Uterus (tissue), 4 donors: ENCODE results near the gene TEX19. TPM values are rescaled to one million over a fixed set of nuclear protein-coding genes. Genes with fewer than 3 reads are reported as not detected.
"Not testable (repeated sequence)": the region's sequence is repeated elsewhere in the genome, so short reads cannot be mapped to it uniquely, and the experiment has no call there.

Experiments
- DNase-seq, 2 donors: peaks; one replicate each; pipeline ENCODE4 v3.0.0-alpha.2; 2019 to 2020
- H3K27ac ChIP-seq, 2 donors: fragments of 200-600 bp; sonication (generic); 1 replicate in 1 of 2; 2 replicates in 1 of 2; pipeline ENCODE4 v1.5.1; 2016 to 2018
- H3K27me3 ChIP-seq, 2 donors: fragments of 200-600 bp; sonication (generic); one replicate each; pipeline ENCODE4 v1.5.1; 2018 to 2019; ENCODE audit warnings: control low read depth in 1 of 2
- H3K36me3 ChIP-seq, 2 donors: fragments of 200-600 bp; sonication (generic); one replicate each; pipeline ENCODE4 v1.5.1; 2019; ENCODE audit warnings: control low read depth in 1 of 2
- H3K4me1 ChIP-seq, 2 donors: fragments of 200-600 bp; sonication (generic); one replicate each; pipeline ENCODE4 v1.5.1; 2018 to 2019; ENCODE audit warnings: control low read depth in 1 of 2
- H3K4me3 ChIP-seq, 2 donors: fragments of 200-600 bp; sonication (generic); 1 replicate in 1 of 2; 2 replicates in 1 of 2; pipeline ENCODE4 v1.5.1; 2018 to 2019; ENCODE audit warnings: mild to moderate bottlenecking in 1 of 2
- H3K9me3 ChIP-seq, 2 donors: fragments of 200-600 bp; sonication (generic); one replicate each; pipeline ENCODE4 v1.5.1; 2019; ENCODE audit warnings: control low read depth in 1 of 2
- POLR2A ChIP-seq, 2 donors: fragments of 450-650 bp; IDR thresholded peaks; one replicate each; pipeline ENCODE4 v1.6.1; 2016; ENCODE audit warnings: antibody characterized with exemption in 2 of 2, mild to moderate bottlenecking in 1 of 2, moderate library complexity in 1 of 2
- intact Hi-C: fragments of 100-400 bp; cut with DNase I; formaldehyde crosslinking; loops from one replicate; pipeline ENCODE4 v1.15.1; 2023; ENCODE audit warnings: low total_unique reads
- total RNA-seq, 4 donors: library from RNA; depleted of rRNA in 3 of 4; stranded (reverse); fragments of >200 nt in 3 of 4; gene quantifications; one replicate each; pipeline versions ENCODE4 v1.1.0 to v1.2.4, GENCODE V29; 2014 to 2023
- TF ChIP-seq, protein P1 (sequence below), 4 experiments: fragments of 200-600 bp in 2 of 4; fragments of 450-650 bp in 2 of 4; sonication (generic) in 2 of 4; IDR thresholded peaks; one replicate each; pipeline ENCODE4 v1.5.1; 2016 to 2019; ENCODE audit warnings: antibody characterized with exemption in 4 of 4, mild to moderate bottlenecking in 2 of 4, moderate library complexity in 1 of 4
- donor health status: DM: yes; HTN: yes; CAD: no.

TEX19 gene
- total RNA-seq, 4 donors from 2014 or later: not detected

DNA sequence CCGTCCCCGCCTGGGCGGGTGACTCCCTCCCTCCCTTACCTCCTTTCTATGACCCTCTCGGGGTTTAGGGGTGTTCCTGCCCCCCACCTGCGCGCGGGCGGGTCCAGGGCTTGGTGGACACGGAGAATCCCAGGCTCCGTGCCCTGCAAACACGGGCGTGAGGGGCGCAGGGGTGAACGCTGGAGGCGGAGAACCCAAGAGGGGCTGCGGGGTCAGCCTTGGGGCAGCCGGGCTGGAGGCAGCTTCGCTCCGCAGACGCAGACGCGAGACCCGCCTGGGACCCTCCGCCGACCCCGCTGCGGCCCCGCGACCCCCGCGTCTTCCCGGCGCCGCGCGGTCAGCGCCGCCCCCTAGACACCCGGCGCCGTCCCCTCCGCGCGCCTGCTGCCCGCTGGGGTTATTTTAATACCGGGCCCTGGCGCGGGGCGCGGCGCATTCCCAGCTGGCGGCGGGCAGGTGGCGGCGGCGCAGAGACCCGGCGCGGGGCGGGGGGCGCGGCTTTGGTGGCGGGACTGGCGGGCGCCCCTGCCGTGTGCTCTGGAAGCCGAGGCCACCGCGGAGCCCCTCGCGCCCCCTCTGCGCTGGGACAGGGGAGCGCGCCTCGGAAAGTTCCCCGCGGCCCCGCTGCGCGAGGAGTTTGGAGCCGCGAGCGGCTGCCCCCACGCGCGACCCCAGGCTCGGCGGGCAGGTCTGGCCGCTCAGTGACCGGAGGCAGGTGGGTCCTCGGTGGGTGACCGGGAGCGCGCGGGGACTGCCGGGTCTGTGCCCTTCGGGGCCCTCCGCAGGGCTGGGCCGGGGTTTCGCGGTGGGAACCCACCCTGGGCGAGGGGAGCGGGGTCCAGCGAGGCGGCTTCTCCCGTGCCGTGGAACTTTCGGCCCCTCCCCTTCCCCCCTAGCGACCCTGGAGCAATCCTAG, 12.5 kb downstream of the TEX19 start, which contains the start of gene UTS2R:
Gene UTS2R (plus strand): TSS at position 433 of the 916 bp plus-strand sequence. CDS start 2,560 bp downstream, outside the sequence.
- intact Hi-C loops: no loop called here
- DNase-seq: no peak
- Histone ChIP-seq H3K4me1 (peaks cover 0 to 8% of the 10 kb centered on the region in 2 donors), H3K36me3 (no peaks in the 10 kb centered on the region), H3K27ac (no peak within 1 kb of the TSS), H3K4me3 (peak within 1 kb of the TSS in 1 of 2 donors; percentile 10), H3K27me3 (peaks cover 12 to 19% of the 10 kb centered on the region in 2 donors), H3K9me3 (no peaks in the 10 kb centered on the region)
- TF ChIP-seq, protein P1, sequence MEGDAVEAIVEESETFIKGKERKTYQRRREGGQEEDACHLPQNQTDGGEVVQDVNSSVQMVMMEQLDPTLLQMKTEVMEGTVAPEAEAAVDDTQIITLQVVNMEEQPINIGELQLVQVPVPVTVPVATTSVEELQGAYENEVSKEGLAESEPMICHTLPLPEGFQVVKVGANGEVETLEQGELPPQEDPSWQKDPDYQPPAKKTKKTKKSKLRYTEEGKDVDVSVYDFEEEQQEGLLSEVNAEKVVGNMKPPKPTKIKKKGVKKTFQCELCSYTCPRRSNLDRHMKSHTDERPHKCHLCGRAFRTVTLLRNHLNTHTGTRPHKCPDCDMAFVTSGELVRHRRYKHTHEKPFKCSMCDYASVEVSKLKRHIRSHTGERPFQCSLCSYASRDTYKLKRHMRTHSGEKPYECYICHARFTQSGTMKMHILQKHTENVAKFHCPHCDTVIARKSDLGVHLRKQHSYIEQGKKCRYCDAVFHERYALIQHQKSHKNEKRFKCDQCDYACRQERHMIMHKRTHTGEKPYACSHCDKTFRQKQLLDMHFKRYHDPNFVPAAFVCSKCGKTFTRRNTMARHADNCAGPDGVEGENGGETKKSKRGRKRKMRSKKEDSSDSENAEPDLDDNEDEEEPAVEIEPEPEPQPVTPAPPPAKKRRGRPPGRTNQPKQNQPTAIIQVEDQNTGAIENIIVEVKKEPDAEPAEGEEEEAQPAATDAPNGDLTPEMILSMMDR (IDR thresholded peaks at IDR 0.05): no peak
- TF ChIP-seq POLR2A (IDR thresholded peaks at IDR 0.05): no peak

- no peak for DNase-seq
- H3K36me3 ChIP-seq: no peaks in the 10 kb centered on the region
- intact Hi-C loops: no loop called here
- peaks cover 12 to 19% of the 10 kb centered on the region in 2 donors for H3K27me3 ChIP-seq
- H3K4me3 ChIP-seq: no peak overlapping the region
- H3K27ac ChIP-seq: no peak overlapping the region
- TF ChIP-seq POLR2A (IDR thresholded peaks at IDR 0.05): no peak
- TF ChIP-seq, protein P1 (IDR thresholded peaks at IDR 0.05): no peak
- H3K4me1 ChIP-seq: peaks cover 0 to 8% of the 10 kb centered on the region in 2 donors
- H3K9me3 ChIP-seq: no peaks in the 10 kb centered on the region
Observed at GRCh38 chr17:82372249-82373071, 13.4 kb downstream of the TEX19 start.

DNA sequence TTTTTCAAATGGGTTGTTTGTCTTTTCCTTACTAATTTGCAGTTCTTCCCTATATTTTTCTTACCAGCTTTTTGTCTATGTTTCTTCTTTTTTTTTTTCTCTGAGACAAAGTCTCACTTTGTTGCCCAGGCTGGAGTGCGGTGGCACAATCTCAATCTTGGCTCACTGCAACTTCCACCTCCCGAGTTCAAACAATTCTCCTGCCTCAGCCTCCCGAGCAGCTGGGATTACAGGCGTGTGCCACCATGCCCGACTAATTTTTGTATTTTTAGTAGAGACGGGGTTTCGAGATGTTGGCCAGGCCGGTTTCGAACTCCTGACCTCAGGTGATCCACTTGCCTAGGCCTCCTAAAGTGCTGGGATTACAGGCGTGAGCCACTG, 14.0 kb downstream of the TEX19 start:
- H3K27me3 ChIP-seq: peaks cover 12 to 19% of the 10 kb centered on the region in 2 donors
- H3K27ac ChIP-seq, H3K36me3 ChIP-seq, intact Hi-C loops, DNase-seq, H3K4me3 ChIP-seq, H3K4me1 ChIP-seq, H3K9me3 ChIP-seq: not testable (repeated sequence)

GRCh38 chr17:82373731-82374625, 14.9 kb downstream of the TEX19 start:
- Histone ChIP-seq H3K9me3 (no peaks in the 10 kb centered on the region), H3K4me1 (peaks cover 0 to 8% of the 10 kb centered on the region in 2 donors), H3K27me3 (peaks cover 19 to 20% of the 10 kb centered on the region in 2 donors), H3K27ac (no peak overlapping the region), H3K36me3 (no peaks in the 10 kb centered on the region), H3K4me3 (no peak overlapping the region)
- TF ChIP-seq, protein P1 (IDR thresholded peaks at IDR 0.05): no peak
- no peak for TF ChIP-seq POLR2A (IDR thresholded peaks at IDR 0.05)
- no peak for DNase-seq
- intact Hi-C loops: no loop called here
